Activated gamma-delta T cell treated with Interleukin-2 at 50 U/mL for 16 hours (primary cell): Measurements from ENCODE around the gene PDE6D.

ENCODE experiments used
- DNase-seq: peaks from one replicate; pipeline ENCODE4 v3.0.0-alpha.2; 2020

The PDE6D gene

GRCh38 chr2:231780909-231781797, at the start of gene PDE6D:
PDE6D (minus strand) TSS chr2:231781282; CDS start chr2:231781114, 168 bp downstream.
- peak; percentile 96 for DNase-seq

- no peak for DNase-seq
Measured at GRCh38 chr2:231821908-231822307, 40.8 kb upstream of the PDE6D start.

GRCh38 chr2:231820786-231821303, 39.8 kb upstream of the PDE6D start:
- no peak for DNase-seq

- DNase-seq, result no peak
Measured at GRCh38 chr2:231819447-231820042, 38.5 kb upstream of the PDE6D start.

- DNase-seq, result no peak
Measured at GRCh38 chr2:231816327-231817026, 35.4 kb upstream of the PDE6D start.

- no peak for DNase-seq
Measured at GRCh38 chr2:231810905-231811304, 29.8 kb upstream of the PDE6D start.

- no peak for DNase-seq
Measured at GRCh38 chr2:231807020-231807419, 25.9 kb upstream of the PDE6D start.

GRCh38 chr2:231803501-231804138, 22.5 kb upstream of the PDE6D start:
- DNase-seq, result no peak

- peak; percentile 17 for DNase-seq
Measured at GRCh38 chr2:231800493-231801091, 19.5 kb upstream of the PDE6D start.

- no peak for DNase-seq
Measured at GRCh38 chr2:231795525-231796327, 14.6 kb upstream of the PDE6D start.

- DNase-seq, result no peak
Measured at GRCh38 chr2:231794383-231794782, 13.3 kb upstream of the PDE6D start.

GRCh38 chr2:231791107-231791506, 10.0 kb upstream of the PDE6D start:
- no peak for DNase-seq

GRCh38 chr2:231786917-231787292, 5.8 kb upstream of the PDE6D start:
- DNase-seq, result no peak

GRCh38 chr2:231786177-231786916, 5.3 kb upstream of the PDE6D start, which contains the start of gene COPS7B:
COPS7B (plus strand) TSS chr2:231786445; CDS start chr2:231788571, 2,126 bp downstream.
- peak; percentile 78 for DNase-seq

GRCh38 chr2:231785822-231786176, 4.7 kb upstream of the PDE6D start:
- no peak for DNase-seq

GRCh38 chr2:231785413-231785812, 4.3 kb upstream of the PDE6D start:
- DNase-seq, result no peak

- no peak for DNase-seq
Measured at GRCh38 chr2:231781798-231782726, 980 bp upstream of the PDE6D start.

- peak; percentile 6 for DNase-seq
Measured at GRCh38 chr2:231780123-231780908, 766 bp downstream of the PDE6D start.
